ENCODE data around the gene CWC22. TPM values are rescaled to one million over a fixed set of nuclear protein-coding genes. Genes with fewer than 3 reads are reported as not detected.

Gene CWC22
- total RNA-seq, 1 donor from 2014 or later = 14.0 TPM

GRCh38 chr2:180029575-180029974 lies 22.5 kb upstream of the CWC22 start:
- DNase-seq (ENCODE audit: low spot score) = no peak
- Mint-ChIP-seq H3K27me3 (ENCODE audit: low read depth) (no peaks in the 10 kb centered on the region), H3K4me1 (ENCODE audit: low read depth) (peaks cover 10% of the 10 kb centered on the region), H3K4me3 (ENCODE audit: unreplicated experiment) (no peak overlapping the region), H3K9me3 (ENCODE audit: low read depth) (peaks cover 38% of the 10 kb centered on the region), H3K36me3 (ENCODE audit: low read depth) (peaks cover 17% of the 10 kb centered on the region), H3K27ac (ENCODE audit: unreplicated experiment) (no peak overlapping the region)
- no peak for TF ChIP-seq CTCF (IDR thresholded peaks at IDR 0.05)

GRCh38 chr2:180021850-180022249 lies 14.8 kb upstream of the CWC22 start:
- Mint-ChIP-seq H3K27ac (ENCODE audit: unreplicated experiment) (no peak overlapping the region), H3K36me3 (ENCODE audit: low read depth) (no peaks in the 10 kb centered on the region), H3K4me1 (ENCODE audit: low read depth) (peaks cover 32% of the 10 kb centered on the region), H3K9me3 (ENCODE audit: low read depth) (no peaks in the 10 kb centered on the region), H3K27me3 (ENCODE audit: low read depth) (no peaks in the 10 kb centered on the region), H3K4me3 (ENCODE audit: unreplicated experiment) (no peak overlapping the region)
- no peak for TF ChIP-seq CTCF (IDR thresholded peaks at IDR 0.05)
- DNase-seq (ENCODE audit: low spot score) = peak; percentile 74

- H3K36me3 Mint-ChIP-seq (ENCODE audit: low read depth) = no peaks in the 10 kb centered on the region
- peaks cover 41% of the 10 kb centered on the region for H3K4me1 Mint-ChIP-seq (ENCODE audit: low read depth)
- H3K4me3 Mint-ChIP-seq (ENCODE audit: unreplicated experiment) = no peak overlapping the region
- DNase-seq (ENCODE audit: low spot score) = no peak
- H3K27ac Mint-ChIP-seq (ENCODE audit: unreplicated experiment) = peak overlapping the region; percentile 91
- TF ChIP-seq CTCF (IDR thresholded peaks at IDR 0.05) = no peak
- H3K27me3 Mint-ChIP-seq (ENCODE audit: low read depth) = no peaks in the 10 kb centered on the region
- H3K9me3 Mint-ChIP-seq (ENCODE audit: low read depth) = no peaks in the 10 kb centered on the region
Measured at GRCh38 chr2:180017784-180018183, 10.7 kb upstream of the CWC22 start.

- Mint-ChIP-seq H3K36me3 (ENCODE audit: low read depth) (no peaks in the 10 kb centered on the region), H3K4me3 (ENCODE audit: unreplicated experiment) (peak overlapping the region; percentile 13)
Measured at GRCh38 chr2:180016937-180017336, 9.8 kb upstream of the CWC22 start.

GRCh38 chr2:180015951-180016709 lies 9.0 kb upstream of the CWC22 start:
- Mint-ChIP-seq H3K9me3 (ENCODE audit: low read depth) (no peaks in the 10 kb centered on the region), H3K27me3 (ENCODE audit: low read depth) (no peaks in the 10 kb centered on the region), H3K36me3 (ENCODE audit: low read depth) (no peaks in the 10 kb centered on the region), H3K4me1 (ENCODE audit: low read depth) (peaks cover 34% of the 10 kb centered on the region), H3K4me3 (ENCODE audit: unreplicated experiment) (peak overlapping the region; percentile 20), H3K27ac (ENCODE audit: unreplicated experiment) (peak overlapping the region; percentile 91)
- TF ChIP-seq CTCF (IDR thresholded peaks at IDR 0.05) = no peak
- DNase-seq (ENCODE audit: low spot score) = no peak

More at GRCh38 chr2:180016937-180017336, 9.8 kb upstream of the CWC22 start:
- DNase-seq (ENCODE audit: low spot score) = no peak
- Mint-ChIP-seq H3K9me3 (ENCODE audit: low read depth) (no peaks in the 10 kb centered on the region), H3K4me1 (ENCODE audit: low read depth) (peaks cover 34% of the 10 kb centered on the region), H3K27ac (ENCODE audit: unreplicated experiment) (peak overlapping the region; percentile 91), H3K27me3 (ENCODE audit: low read depth) (no peaks in the 10 kb centered on the region)
- no peak for TF ChIP-seq CTCF (IDR thresholded peaks at IDR 0.05)

Measured in chondrocyte (in vitro differentiated cells).